ENCODE measurements around the gene NOL9.
"Not testable (repeated sequence)": the region's sequence is repeated elsewhere in the genome, so short reads cannot be mapped to it uniquely, and the experiment has no call there.

The NOL9 gene

DNA sequence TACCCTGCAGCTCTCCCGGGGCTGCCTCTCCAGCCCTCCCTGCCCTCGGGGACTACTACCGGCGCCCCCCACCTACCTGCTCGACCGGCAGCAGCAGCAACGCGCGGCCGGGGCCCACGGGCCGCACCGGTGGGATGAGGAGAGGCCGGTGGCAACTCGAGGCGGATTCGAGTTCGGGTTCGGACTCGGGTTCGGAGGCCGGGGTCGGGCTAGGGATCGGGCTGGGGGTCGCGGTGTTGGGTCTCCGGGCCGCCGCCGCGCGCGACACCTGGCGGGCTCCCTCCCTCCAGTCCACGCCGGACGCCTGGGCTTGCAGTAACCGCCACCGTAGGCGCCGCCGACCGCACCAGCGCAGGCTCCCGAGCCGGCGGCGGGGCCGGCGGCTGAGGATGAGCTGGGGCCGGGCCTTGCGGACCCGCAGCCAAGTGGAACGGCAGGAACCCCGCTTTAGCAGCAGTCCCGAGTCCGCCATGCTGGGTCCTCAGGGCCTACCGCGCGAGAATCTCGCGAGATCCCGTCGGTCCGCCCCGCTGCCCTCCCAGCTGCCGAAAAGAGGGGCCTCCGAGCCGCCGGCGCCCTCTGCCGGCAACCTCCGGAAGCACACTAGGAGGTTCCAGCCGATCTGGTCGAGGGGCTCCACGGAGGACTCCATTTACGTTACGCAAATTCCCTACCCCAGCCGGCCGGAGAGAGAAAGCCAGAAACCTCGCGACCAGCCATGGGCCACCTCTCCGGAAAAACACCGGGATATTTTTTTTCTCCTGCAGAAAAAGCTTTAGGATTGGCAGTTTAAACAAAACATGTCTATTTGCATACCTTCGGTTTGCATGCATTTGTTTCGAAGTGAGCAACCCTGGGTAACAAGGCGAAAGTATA is at the start of gene NOL9:
Gene NOL9 (minus strand): TSS at position 483 of the 876 bp plus-strand sequence. CDS start 11 bp downstream, at position 472.
- DNase-seq (ENCODE audit: low read depth) = peak; percentile 89

DNA sequence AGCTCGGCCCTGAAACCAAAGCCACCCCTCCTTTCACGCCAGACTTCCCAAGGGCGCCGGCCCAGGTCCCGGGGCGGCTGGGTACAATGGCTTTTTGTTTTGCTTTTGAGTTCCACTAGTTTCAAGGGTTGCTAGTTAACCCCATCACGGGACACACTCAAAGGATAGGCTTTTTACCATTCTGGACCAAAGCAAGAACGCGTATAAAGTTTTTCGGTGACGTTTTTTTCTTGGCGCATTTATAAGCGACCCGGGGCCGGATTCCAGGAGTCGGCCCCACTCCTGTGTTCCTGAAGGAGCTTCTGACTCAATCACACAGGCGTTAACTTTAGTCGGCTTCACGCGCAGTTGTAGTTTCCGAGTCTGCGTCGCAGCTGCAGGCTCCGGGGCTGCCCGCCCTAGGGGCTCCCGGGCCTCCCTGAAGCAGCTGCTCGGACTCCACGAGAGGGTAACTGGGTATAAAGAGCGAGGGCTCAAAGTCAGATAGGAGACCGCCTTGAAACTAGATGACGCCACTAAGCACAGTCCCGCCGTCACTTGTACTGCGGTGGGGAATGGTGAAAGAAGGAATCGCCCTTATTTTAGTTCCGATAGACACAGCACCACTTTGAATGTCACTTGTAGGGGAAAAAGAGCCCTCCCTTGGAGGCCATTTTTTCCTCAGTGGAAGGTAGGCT is 49.1 kb upstream of the NOL9 start:
- DNase-seq (ENCODE audit: low read depth) = no peak

DNA sequence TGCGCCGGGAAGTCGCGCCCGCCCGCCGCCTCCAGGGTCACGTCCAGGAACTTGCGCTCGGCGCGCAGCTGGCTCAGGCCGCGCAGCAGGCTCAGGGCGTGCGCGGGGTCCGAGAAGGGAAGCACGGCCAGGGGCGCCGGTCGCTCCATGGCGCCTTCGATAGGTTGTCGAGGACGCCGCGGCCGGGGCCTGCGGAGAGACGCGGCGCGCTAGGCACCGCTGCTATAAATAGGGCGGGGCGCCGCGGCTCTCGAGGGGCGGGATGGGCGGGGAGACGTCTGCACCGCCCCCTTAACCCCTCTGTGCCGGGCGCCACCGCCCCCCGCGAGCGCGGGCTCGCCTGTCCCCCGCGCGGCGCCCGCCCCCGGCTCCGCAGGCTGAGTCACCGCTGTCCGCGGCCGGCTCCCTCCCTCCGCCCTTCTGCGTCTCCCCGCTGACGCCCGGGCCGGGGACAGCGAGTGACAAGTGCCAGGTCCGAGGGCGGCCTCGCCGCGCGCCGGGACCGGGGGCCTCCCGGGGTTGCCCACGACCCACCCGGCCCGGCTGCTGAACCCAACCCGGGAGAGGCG is 48.4 kb upstream of the NOL9 start, which contains the start of gene KLHL21:
Gene KLHL21 (minus strand): TSS at position 201 of the 569 bp plus-strand sequence. CDS start 52 bp downstream, at position 149.
- DNase-seq (ENCODE audit: low read depth) = peak; percentile 81

DNA sequence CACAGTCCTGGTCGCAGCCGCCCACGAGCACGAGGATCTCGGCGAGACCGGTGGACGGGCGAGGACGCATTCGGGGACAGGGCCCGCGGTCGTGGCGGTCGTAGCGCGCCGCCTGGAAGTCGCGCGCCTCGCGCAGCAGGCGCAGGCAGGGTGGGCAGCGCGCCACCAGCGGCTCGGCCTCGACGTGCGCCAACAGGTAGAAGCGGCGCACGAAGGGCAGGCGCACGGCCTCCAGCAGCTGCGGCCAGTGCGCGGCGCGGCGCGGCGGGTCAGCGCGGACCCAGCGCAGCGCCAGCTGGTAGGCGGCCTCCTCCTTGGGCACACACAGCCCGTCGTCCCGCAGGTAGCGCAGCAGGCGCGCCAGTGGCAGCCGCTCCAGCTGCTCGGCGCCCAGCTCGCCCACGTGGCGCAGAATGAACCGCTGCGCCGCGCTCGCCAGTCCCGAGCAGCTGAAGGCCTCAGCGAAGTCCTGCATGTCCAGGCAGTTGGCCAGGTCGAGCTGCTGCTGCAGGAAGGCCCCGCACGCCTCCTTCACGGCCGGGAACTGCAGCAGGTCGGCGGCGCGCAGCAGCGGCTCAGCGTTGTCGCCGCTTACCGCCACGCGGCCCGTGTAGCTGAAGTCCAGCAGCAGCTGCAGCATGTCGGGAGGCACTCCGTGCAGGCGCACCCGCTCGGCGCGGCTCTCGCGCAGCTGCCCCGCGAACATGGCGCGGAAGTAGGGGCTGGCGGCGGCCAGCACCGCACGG is 47.8 kb upstream of the NOL9 start:
- DNase-seq (ENCODE audit: low read depth) = no peak

DNA sequence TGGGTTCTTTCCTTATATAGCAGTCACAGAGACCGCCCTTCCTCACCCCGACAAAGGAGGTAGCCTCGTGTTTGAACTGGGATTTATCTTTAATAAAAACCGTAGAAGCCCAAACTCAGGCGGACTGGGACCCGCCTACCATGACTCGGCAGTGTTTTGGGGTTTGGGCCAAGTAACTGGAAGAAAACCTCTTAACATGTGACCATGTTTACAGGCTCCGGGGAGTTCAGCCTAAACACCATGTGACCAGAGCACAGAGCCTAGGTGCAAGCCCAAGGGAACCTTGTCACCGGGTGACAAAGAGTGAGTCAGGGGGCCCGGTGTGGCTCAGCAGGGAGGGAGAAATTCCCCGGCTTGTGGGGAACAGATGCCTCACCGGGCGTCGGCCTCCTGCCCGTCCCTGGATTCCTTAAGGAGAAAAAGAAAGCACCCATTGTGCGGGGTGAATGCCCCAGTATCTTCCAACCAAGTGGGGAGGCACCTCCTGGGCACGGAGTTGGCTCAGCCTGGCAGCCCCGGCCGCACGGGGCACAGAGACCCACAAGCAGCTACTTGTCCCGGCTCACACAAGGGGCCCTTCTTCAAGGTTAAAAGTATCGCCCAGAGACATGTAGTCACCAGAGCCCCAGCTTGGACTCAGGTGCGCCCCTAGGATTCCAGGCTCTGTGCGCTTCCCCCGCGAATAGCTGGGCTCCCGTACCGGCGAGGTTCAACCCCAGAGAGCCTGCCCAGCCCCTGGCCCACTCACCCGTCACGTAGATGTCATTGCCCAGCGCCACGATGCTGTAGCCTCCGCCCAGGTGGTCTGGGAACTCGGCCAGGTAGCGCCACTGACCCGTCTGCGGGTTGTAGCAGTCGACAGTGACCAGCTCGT is 47.0 kb upstream of the NOL9 start:
- DNase-seq (ENCODE audit: low read depth) = peak; percentile 62

GRCh38 chr1:6600410-6601048 is 46.2 kb upstream of the NOL9 start:
- DNase-seq (ENCODE audit: low read depth) = no peak

GRCh38 chr1:6599991-6600390 is 45.7 kb upstream of the NOL9 start:
- not testable (repeated sequence) for DNase-seq (ENCODE audit: low read depth)

GRCh38 chr1:6599141-6599975 is 45.0 kb upstream of the NOL9 start:
- DNase-seq (ENCODE audit: low read depth) = peak; percentile 45

DNA sequence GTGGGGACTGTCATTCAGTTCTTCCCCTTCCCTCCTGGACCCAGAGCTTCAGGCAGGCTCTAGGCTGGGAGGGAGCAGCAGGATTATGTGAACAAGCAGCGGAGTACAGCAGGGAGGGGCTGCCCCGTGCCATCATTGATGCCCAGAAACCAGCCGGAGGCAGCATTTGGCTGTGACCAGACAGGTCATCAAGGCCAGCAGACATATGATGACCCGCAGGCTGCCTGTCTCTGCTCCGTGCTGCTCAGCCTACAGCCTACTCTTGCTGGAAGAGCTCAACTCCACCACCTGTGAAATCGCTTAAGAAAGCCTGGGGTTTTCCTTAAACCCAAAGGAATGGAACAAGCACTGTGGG is 43.4 kb upstream of the NOL9 start:
- DNase-seq (ENCODE audit: low read depth) = no peak

DNA sequence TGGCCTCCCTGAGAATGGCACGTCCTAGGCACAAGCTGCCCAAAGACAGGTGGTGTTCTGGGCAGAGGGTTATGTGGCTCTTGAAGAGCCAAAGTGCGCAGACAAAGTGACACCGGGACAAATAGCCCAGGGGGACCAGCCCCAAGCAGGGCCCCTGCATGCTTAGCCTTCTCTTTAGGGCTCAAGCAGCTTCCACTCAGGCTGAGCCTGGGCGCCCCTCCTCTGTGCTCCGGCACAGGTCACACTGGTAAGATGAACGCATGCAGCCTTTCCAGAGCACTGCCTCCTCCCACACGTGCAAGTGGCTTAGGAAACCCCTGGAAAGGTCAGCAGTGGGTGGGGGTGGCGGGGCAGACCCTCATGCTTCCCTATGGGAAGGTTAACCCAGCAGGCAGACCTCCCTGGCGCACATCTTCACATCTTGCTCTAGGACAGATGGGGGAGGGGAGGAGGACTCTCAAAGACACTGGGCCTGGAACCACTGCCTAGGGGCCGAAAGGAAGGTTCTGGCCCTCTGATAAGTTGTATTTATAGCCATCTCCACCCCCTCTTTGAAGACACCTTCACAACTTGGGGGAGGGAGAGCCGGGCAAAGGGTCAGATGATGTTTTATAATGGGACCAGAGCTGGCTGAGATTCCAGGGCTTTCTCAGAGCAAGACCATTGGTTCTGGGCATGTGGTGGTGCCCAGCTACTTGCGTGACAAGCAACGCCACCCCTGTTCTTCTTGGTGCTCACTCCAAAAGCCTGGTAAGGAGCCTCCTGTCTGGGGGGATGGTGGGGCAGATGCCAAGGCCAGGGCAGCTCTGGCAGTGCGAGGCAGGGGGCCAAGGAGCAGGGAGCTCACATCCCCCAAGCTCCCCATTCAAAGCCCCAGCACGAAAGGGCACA is 42.8 kb upstream of the NOL9 start:
- no peak for DNase-seq (ENCODE audit: low read depth)

DNA sequence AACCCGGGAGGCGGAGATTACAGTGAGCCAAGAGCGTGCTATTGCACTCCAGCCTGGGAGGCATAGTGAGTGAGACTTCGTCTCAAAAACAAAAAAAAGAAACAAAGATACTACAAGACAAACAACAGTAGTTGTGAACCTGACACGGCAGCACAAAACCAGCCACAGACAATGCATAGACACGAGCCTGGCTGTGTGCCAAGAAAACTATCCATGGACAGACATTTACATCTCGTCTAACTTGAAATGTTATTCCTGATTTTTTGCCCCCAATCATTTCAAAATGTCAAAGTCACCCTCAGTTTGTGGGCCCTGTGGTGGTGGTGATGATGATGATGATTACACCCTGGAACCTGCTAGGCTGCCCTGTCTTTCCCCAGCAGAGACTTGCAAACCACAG is 42.0 kb upstream of the NOL9 start:
- DNase-seq (ENCODE audit: low read depth) = no peak

- no peak for DNase-seq (ENCODE audit: low read depth)
These were observed 40.8 kb upstream of the NOL9 start for GRCh38 chr1:6594977-6595740.

GRCh38 chr1:6593810-6594209 is 39.5 kb upstream of the NOL9 start:
- DNase-seq (ENCODE audit: low read depth) = no peak

DNA sequence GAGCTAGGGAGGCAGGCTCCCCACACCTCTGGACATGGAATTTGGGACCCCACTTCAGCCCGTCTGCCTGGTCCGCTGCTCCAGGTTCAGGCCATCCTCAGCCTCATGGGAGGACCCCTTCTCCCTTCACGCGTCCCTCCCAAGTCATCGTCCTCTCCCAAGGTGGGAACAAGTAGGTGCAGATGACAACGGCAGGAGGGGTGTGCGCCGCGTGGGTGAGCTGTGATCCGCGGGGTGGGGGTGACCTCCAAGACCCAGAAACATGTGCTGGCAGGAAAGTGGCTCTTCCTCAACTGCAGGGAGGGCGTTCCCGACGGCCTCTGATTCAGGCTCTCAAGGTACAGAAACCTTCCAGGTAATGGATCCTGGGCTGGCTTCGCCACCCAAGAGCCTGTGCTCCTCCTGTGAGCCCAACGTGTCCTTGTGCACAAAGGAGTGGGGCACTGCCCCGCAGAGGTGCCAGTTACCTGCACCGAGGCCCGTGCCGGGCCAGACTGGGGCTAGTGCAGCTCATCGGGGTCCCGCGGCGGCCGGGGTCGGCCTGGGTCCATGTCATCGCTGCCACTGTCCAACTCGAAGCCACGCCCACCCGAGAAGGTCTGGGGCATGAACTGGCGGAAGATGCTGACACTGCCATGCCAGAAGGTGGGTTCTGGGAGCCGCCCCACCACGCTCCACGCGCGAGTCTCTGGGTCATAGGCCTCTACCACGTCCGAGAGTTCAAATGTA is 38.7 kb upstream of the NOL9 start:
- no peak for DNase-seq (ENCODE audit: low read depth)

DNA sequence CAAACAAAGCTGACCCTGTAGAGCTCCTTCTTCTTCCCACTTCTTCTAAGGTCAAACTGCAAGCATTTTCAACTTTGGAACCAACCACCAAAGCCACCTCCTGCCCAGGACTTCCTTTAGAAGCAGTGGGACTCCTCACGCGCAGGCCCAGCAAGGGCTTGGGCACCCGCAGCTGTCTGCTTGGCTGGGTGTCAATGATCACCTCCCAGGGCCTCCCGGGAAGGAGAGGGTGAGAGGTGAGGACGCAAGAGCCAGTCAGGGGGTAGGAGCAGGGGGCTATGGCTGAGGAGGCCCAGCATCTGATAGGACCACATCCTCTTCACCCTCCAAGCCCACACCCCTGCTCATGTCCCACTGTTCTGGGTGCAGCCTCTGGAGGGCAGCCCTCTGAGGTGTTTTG is 38.1 kb upstream of the NOL9 start:
- DNase-seq (ENCODE audit: low read depth) = no peak

- no peak for DNase-seq (ENCODE audit: low read depth)
These were observed 37.3 kb upstream of the NOL9 start for GRCh38 chr1:6591644-6592043.

DNA sequence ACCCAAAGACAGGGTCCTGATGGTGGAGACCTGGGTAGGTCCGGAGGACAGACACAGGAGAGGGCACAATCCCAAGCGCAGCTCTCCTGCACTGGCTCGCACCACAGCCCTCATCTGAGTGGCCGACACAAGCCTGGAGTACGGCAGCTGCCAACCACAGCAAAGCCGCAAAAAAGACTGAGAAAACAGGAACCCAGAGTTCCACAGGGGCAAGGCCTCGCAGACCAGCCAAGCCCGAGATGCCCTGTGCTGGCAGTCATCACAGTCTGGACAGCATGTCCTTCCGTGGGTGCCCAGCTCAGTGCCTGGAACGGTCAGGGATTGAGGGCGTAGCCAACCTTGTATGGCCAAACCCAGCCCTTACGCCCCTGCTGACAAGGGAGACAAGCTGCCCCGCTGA is 36.9 kb upstream of the NOL9 start:
- DNase-seq (ENCODE audit: low read depth) = no peak

Measured in stimulated activated CD8-positive, alpha-beta memory T cell treated with anti-CD3 and anti-CD28 coated beads, Interleukin-12 subunit alpha, Interleukin-12 subunit beta, amount 100 ng/mL, for 1 hour (primary cell).